ENCODE results near the gene BTBD9. TPM values are rescaled to one million over a fixed set of nuclear protein-coding genes. Genes with fewer than 3 reads are reported as not detected.

BTBD9 gene
- total and polyA plus RNA-seq, 9 of the 15 experiments (the other 6 are each of a cell fraction or from before 2014, with no cell fraction given) = 0.08 to 1.6 (median 0.58) TPM

GRCh38 chr6:38191418-38191817 is 448.3 kb downstream of the BTBD9 start (continued):
- TF ChIP-seq, protein P1, sequence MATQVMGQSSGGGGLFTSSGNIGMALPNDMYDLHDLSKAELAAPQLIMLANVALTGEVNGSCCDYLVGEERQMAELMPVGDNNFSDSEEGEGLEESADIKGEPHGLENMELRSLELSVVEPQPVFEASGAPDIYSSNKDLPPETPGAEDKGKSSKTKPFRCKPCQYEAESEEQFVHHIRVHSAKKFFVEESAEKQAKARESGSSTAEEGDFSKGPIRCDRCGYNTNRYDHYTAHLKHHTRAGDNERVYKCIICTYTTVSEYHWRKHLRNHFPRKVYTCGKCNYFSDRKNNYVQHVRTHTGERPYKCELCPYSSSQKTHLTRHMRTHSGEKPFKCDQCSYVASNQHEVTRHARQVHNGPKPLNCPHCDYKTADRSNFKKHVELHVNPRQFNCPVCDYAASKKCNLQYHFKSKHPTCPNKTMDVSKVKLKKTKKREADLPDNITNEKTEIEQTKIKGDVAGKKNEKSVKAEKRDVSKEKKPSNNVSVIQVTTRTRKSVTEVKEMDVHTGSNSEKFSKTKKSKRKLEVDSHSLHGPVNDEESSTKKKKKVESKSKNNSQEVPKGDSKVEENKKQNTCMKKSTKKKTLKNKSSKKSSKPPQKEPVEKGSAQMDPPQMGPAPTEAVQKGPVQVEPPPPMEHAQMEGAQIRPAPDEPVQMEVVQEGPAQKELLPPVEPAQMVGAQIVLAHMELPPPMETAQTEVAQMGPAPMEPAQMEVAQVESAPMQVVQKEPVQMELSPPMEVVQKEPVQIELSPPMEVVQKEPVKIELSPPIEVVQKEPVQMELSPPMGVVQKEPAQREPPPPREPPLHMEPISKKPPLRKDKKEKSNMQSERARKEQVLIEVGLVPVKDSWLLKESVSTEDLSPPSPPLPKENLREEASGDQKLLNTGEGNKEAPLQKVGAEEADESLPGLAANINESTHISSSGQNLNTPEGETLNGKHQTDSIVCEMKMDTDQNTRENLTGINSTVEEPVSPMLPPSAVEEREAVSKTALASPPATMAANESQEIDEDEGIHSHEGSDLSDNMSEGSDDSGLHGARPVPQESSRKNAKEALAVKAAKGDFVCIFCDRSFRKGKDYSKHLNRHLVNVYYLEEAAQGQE (IDR thresholded peaks at IDR 0.05; ENCODE audit: borderline replicate concordance) = no peak
- TF ChIP-seq, protein P1 (CRISPR knock-in tag; IDR thresholded peaks at IDR 0.05; ENCODE audit: low read depth) = no peak
- TF ChIP-seq CCNT2 (IDR thresholded peaks at IDR 0.05; ENCODE audit: borderline replicate concordance, extremely low read depth, insufficient read length, low read depth, low read length) = no peak
- no peak for TF ChIP-seq SMARCA4 (IDR thresholded peaks at IDR 0.05)
- no peak for TF ChIP-seq GABPA (tag; conservative IDR thresholded peaks at IDR 0.05; ENCODE audit: low read depth)
- TF ChIP-seq, protein P2, sequence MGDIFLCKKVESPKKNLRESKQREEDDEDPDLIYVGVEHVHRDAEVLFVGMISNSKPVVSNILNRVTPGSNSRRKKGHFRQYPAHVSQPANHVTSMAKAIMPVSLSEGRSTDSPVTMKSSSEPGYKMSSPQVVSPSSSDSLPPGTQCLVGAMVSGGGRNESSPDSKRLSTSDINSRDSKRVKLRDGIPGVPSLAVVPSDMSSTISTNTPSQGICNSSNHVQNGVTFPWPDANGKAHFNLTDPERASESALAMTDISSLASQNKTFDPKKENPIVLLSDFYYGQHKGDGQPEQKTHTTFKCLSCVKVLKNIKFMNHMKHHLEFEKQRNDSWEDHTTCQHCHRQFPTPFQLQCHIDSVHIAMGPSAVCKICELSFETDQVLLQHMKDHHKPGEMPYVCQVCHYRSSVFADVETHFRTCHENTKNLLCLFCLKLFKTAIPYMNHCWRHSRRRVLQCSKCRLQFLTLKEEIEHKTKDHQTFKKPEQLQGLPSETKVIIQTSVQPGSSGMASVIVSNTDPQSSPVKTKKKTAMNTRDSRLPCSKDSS (IDR thresholded peaks at IDR 0.05; ENCODE audit: low read depth, partially characterized antibody) = no peak
- no peak for TF ChIP-seq RBM17 (IDR thresholded peaks at IDR 0.05; ENCODE audit: borderline replicate concordance, low read depth, low read length)
- no peak for TF ChIP-seq TBP (optimal IDR thresholded peaks at IDR 0.05; ENCODE audit: low read depth, low read length)
- TF ChIP-seq BRCA1 (IDR thresholded peaks at IDR 0.05) = no peak
- TF ChIP-seq BRCA1 (CRISPR knock-in tag; IDR thresholded peaks at IDR 0.05) = no peak
- no peak for TF ChIP-seq POLR2AphosphoS2 (IDR thresholded peaks at IDR 0.05; ENCODE audit: low read length)
- no peak for TF ChIP-seq CHD1 (IDR thresholded peaks at IDR 0.05; ENCODE audit: low read length)
- TF ChIP-seq NR1H2 (CRISPR knock-in tag; IDR thresholded peaks at IDR 0.05) = no peak
- no peak for TF ChIP-seq ZMIZ1 (IDR thresholded peaks at IDR 0.05; ENCODE audit: low read depth in 2 of 2, low read length in 2 of 2)
